ENCODE measurements around the gene SIX5.
"Not testable (repeated sequence)": the region's sequence is repeated elsewhere in the genome, so short reads cannot be mapped to it uniquely, and the experiment has no call there.

The SIX5 gene

DNA sequence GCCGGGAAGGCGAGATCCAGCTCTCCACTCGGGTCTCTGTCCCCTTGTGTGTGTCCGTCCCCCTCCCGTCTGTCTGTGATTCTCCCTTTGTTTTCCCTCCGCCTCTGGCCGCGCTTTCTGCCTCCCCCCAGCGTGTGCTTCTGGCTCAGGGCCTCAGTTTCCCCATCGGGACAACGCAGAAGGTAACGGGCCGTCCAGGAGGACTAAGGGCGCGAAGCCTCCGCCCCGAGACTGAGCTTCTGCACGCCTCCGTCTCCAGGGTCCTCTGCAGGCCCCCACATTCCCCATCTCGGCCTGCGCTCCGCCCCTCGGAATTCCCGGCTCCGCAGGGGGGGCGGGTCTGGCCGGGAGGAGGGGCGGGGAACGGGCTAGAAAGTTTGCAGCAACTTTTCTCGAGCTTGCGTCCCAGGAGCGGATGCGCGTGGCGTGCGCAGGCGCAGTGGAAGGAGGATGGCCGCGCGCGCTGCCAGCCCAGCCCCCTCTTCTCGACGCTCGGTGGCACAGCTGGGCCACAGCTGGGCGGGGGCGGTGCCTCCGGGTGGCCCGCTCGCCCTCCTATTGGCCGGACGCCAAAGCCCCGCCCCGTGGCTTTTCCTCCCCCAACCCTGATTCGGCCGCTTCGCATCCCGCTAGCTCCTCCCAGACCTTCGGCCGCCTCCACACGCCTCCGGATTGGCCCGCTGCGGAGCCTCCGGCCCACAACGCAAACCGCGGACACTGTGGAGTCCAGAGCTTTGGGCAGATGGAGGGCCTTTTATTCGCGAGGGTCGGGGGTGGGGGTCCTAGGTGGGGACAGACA lies at the start of gene SIX5:
TSS of gene SIX5 (minus strand) at position 269 of the 799 bp plus-strand sequence. CDS start 408 bp downstream, outside the sequence.
- DNase-seq (ENCODE audit: low read depth): peak; percentile 97

DNA sequence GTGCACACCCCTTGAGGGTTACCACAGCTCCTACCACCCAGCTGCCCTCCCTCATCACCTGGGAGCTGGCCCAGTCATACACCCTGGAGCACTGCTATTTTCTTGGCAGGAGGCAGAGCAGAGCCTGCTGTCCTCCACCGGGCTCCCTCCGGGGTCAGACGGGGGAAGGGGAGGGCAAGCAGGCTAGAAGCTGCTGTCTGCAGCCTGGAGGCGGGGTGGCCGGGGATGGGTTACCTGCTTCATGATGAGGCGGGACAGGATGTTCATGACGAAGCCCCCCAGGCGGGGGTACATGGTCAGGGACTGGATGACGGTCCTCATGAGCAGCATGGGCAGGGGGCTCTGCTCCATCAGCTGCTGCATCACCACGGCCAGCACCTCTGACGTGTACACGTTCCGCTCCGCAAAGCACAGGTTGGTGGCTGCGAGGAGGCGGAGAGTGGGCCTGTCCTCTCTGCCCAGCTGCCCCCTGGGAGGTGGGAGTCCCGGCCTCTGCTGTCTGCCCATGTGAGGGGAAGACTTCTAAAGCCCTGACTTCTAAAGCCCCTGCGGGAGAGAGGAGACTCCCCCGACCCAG lies 48.8 kb upstream of the SIX5 start:
- DNase-seq (ENCODE audit: low read depth): peak; percentile 17

DNA sequence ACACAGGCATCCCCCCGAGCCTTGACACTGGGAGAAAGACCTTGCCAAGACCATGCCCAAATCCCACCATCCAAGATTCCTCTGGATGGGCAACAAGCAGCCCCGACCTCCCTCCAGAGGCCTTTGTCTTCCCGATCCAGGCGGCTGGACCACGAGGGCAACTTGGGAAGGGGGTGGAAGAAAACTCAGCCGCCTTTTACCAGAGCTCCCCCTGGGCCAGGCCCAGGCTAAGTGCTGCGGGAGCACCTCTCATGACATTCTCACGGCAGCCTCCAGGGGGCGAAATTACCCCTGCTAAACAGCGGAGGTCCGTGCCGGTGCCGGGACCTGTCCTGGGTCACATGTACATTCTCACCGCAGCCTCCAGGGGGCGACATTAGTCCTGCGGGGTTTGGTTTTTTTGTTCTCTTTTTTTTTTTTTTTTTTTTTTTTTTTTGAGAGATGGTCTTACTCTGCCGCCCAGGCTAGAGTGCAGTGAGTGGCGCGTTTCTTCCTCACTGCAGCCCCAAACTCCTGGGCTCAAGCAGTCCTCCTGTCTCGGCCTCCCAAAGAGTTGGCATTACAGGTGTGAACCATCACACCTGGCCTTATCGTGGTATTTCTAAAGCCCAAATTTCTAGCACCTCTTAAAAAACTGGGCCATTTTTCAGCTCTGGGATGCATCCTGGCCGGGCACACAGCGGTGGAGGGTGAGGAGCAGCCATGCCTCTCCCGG lies 48.1 kb upstream of the SIX5 start:
- DNase-seq (ENCODE audit: low read depth): peak; percentile 94

DNA sequence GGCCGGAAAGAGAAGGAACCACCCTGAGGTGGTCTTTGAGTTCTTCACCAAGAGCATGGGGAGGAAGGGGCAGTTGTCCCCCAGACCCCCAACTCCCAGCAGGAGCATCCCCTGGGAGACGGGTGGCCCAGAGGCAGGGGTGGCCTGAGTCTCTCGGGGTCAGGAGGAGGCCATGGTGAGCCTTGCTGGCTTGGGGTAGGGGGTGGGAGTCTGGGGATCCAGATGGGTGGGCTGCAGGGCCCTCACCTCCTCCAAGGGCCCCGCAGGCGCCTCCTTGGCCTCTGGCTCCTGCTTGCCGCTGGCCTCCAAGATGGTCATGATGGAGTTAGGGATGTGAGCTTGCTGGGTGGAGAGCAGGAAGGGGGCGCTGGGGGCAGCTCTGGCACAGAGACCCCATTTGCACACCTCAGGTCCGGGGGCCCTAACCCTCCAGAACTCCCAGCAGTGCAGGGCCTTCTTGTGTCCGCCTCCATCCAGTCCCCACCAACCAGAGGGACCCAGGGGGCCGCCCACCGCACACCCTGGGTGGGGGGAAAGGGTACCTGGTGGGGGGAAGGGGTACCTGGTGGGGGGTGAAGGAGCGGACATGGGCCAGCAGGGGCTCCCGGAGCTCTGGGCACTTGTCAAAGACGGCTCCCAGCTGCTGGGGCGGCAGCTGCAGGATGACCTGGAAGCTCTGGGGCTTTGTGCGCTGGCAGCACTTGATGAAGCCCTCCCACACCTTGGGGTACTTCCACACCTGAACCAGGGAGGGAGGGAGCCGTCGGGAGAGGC lies 47.4 kb upstream of the SIX5 start:
- DNase-seq (ENCODE audit: low read depth): no peak

DNA sequence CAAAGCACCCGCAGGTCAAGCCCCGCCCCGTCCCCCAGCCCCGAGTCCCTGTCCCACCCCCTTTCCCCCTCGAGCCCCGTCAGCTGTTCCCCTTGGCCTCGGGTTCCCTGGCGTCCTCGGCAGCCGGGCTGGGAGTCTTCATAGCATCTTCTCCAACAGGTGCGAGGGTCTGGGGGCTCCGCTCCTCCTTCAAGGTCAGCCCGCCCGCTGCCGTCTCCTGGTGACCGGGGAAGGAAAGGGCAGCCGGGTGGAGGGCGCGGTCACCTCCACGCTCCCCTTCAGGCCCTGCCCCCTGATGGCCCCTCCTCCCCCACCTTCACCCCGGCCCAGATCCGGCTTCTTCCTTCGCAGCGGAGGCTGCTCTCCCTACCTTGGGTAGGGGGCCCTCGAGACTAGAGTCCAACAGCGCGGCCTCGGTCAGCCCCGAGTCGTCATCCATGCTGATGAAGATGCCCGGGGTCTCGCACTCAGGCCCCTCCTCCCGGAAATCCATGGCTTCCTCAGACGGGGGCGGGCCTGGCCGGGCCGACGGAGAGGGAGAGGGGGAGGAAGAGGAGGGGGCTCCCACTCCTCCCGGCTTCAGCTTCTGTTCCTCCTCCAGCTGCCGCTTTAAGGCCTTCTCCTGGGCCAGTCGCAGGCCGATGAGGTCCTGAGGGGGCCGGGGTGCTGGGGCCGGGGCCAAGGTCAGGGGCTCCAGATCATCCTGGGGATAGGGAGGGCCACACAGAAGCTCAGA lies 46.6 kb upstream of the SIX5 start:
- no peak for DNase-seq (ENCODE audit: low read depth)

DNA sequence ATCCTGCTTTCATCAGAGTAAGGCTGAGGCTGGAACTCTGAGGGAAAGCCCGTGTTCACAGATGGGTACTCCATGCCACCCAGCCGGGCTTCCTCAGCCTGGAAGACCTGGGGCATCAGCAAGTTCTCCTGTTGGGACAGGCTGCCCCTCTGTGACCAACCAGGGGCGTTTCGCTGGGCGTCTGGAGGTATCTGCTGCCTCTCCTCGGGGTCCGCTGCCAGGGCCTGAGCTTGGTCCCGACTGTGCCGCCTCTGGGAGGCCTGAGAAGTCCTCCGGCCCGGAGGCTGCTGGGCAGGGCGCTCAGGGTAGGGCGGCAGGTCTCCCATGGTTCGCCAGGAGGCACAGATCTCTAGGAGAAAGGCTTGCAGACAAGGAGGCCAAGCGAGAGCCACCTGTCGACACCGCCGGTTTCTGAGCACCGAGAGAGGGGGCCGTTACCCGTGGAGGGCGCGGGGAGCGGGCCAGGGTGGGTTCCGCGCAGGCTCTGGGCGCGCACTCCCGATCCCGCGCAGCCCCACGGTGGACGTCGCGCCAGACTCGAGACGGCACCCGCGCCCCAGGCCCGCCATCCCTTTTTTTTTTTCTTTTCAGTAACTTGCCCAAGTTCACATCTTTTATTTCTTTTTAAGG lies 45.9 kb upstream of the SIX5 start, which contains the start of gene RSPH6A:
TSS of gene RSPH6A (minus strand) at position 458 of the 630 bp plus-strand sequence. CDS start at position 326, 132 bp downstream.
- DNase-seq (ENCODE audit: low read depth): no peak

DNA sequence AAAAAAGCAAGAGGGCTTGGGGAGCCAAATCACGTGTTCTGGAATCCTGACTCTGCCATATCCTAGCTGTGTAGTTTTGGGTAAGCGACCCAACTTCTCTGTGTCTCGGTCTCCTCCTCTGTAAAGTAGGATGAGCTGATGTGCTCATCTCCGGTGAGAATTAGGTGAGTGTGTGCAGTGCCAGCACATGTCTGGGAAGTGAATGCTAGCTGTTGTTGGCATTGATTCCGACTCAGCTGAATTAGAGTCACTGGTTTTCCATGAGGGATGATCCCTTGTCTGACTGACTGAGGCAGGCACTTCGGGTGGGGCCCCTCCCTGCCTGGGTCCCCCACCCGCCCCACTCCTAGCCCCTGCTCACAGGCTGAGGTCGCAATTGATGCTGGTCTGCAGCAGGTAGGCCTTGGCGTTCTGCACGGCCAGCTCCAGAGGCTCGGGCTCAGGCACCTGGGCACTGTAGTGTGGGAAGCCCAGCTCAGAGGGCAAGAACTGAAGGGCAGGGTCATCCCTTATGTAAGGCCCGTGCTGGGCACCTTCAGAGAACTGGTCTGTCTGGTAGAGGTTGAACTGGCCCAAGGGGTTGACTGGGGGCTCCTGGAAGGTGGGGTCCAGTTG lies 45.2 kb upstream of the SIX5 start:
- no peak for DNase-seq (ENCODE audit: low read depth)

DNA sequence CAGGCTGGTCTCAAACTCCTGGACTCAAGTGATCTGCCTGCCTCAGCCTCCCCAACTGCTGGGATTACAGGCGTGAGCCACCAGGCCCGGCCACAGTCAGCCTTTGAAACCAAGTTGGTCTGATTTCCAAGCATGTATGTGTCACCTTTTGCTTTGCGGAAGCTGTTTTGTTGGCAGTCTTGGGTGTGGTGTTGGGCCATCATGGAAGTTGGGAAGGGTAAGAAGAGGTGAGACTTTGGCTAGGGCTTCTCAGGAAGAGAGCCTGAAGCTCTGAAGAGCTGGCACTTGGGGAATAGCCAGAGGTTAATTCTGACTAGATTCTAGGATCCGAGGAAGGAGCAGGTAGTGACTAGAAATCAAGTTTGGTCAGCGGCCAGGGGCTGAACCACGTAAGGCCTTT lies 43.2 kb upstream of the SIX5 start:
- DNase-seq (ENCODE audit: low read depth): no peak

DNA sequence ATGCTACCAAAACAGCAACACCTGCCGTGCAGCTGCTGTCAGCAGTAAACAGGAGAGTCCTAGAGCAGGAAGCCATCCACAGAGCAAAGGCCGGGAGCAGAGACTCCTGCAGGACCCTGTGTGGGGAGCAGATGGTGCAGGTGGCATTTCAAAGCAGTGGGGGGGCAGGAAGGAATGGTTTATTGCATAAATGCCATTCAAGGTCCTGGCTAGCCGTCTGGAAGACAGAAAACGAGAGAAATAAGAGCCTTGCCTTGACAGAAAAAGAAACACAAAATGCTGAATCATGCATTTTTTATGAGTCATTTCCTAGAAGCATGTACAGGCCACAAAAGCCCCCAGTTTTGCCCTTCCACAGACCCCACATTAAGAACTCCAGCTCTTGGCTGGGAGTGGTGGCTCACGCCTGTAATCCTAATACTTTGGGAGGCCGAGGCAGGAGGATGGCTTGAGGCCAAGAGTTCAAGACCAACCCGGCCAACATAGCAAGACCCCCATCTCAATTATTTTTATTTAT lies 40.6 kb upstream of the SIX5 start:
- DNase-seq (ENCODE audit: low read depth): peak; percentile 69

DNA sequence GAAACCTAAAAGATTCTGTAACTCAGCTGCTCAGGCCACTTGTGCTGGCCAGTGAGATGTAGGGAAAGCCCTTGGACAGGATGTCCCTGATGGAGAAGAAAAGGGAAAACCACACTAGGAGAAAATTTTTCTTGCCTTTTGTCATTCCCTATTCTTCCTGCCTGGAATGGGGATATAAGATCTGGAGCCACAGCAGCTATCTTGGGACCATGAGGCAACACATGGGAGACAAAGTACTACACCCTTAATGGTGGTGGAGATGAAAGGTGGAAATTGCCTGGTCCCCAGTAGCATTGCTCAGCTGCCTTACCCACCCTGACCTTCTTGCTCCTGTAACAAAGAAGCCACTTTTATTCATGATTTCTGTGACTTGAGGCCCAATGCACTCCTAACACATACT lies 36.7 kb upstream of the SIX5 start:
- no peak for DNase-seq (ENCODE audit: low read depth)

DNA sequence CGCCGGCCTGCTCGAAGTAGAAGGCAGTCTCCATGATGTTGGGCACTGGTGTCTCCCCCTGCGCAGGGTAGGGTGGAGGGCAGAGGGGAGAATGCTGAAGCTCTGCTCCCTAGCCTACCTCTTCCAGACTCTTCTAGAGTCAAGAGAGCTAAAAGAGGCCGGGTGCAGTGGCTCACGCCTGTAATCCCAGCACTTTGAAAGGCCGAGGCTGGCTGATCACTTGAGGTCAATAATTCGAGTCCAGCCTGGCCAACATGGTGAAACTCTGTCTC lies 35.8 kb upstream of the SIX5 start:
- no peak for DNase-seq (ENCODE audit: low read depth)

DNA sequence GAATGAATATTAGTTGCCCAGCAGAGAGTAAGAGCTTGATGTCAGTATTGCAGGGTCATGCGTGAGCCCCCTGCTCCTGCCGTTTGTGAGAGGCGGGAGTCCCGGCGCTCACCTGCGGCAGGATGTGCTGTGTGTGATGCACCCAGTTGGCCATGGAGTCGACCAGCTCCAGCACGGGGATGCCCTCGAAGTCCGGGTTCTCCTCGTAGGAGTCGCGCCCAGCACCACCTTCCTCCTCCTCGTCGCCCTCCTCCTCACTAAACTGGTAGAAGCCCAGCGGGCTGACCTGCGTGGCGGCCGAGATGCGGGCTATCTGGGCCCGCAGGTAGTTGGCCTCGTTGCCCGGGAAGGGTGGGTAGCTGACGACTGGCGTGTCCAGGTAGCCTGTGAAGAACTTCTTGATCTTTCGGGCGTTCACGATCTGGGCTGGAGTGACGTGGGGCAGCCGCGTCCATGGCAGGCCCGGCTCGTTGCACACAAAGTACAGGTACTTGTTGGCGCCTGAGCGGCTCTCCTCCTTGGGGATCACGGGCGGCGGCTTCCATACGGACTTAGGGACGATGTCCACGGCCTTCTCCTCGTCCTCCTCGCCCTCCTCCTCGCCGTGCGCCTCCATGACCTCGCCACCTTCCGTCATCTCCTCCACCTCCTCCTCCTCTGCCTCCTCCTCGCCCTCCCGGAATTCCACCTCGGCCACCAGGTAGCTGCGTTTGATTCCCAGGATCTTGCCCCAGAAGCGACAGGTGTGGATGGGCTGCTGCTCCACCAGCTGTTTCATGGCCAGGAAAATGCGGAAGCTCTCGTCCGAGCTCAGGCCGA lies 35.3 kb upstream of the SIX5 start:
- DNase-seq (ENCODE audit: low read depth): no peak

DNA sequence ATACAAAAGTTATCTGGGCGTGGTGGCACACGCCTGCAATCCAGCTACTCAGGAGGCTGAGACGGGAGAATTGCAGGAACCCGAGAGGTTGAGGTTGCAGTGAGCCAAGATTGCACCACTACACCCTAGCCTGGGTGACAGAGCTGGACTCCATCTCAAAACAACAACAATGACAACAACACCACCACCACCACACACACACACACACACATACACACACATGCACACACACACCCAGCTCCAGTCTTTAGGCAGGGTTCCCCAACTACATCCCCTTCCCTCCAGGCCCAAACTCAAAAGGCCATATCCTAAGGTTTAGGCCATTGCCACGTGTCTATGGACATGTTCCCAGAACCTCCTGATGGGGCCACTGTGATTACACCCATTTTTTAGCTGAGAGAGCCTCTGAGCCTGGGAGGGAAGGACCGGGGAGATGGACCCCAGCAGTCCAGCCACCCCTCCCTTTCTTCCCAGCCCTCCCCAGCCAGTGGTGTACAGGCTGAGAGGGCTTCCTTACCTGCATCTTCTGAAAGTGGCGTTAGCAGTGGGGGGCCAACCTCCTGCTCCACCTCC lies 32.6 kb upstream of the SIX5 start:
- no peak for DNase-seq (ENCODE audit: low read depth)

DNA sequence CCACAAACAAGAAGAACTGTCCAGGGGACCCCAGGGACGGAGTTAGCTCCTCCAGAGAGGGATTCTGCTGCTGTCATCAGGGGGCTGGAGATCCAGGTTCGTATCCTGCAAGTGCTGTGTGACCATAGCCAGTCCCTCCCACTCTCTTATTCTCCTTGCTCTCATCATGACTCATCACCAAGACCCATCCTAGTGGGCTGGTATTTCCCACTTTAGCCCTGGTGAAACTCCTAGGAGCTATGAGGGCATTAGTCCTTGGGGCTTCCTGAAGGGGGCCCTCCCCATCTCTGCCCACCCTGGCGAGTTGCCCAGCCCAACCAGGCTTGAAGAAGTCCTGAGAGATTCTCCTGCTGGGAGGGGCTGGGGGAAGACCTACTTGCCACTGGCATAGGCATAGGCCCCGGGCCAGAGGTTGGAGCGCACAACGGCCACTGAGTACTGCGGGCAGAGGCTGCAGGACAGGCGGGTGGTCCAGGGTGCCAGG lies 31.1 kb upstream of the SIX5 start:
- peak; percentile 73 for DNase-seq (ENCODE audit: low read depth)

DNA sequence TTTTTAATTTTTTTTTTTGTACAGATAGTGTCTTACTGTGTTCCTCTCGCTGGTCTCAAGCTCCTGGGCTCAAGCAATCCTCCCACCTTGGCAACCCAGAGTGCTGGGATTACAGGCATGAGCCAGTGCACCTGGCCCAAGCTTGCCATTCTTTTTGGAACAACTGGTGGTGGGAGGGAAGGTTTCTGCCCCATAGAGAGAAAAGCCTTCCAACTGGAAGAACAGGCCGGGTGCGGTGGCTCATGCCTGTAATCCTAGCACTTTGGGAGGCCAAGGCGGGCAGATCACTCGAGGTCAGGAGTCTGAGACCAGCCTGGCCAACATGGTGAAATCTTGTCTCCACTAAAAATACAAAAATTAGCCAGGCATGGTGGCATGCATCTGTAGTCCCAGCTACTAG lies 30.5 kb upstream of the SIX5 start:
- DNase-seq (ENCODE audit: low read depth): not testable (repeated sequence)

DNA sequence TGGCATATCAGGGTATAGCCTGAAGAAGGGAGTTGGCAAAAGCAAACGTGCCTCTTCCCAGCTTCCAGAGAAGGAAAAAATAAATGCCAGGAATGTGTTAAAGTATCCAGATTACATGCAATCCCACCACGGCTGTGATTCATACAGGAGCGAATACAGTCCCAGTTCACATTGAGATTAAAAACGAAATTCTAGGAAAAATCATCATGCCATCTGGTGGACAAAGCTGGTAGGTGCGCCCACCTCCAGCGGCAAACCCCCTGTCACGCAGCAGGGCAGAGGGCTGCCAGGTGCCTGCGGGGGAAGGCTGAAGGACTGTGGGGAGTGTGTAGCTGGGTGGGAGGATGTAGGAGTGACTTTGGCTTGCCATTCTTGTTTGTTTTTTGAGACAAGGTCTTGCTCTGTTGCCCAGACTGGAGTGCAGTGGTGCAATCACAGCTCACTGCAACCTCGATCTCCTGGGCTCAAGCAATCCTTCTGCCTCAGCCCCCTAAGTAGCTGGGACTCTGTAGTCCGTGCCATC lies 30.0 kb upstream of the SIX5 start:
- DNase-seq (ENCODE audit: low read depth): peak; percentile 84

DNA sequence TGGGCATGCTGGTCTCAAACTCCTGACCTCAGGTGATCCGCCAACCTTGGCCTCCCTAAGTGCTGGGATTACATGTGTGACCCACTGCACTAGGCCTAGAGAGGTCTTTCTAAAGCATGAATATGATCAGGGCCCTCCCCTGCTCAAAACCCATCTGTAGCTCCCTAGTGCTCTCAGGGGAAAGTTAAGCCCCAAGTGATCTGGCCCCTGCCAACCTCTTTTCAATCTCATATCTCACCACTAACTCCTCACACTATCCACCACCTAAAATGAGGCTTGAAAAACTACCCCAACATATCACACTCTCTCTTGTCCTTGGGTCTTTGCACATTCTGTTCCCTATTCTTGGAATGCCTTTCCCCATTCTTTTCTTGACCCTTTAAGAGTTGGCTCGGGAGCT lies 25.6 kb upstream of the SIX5 start:
- no peak for DNase-seq (ENCODE audit: low read depth)

DNA sequence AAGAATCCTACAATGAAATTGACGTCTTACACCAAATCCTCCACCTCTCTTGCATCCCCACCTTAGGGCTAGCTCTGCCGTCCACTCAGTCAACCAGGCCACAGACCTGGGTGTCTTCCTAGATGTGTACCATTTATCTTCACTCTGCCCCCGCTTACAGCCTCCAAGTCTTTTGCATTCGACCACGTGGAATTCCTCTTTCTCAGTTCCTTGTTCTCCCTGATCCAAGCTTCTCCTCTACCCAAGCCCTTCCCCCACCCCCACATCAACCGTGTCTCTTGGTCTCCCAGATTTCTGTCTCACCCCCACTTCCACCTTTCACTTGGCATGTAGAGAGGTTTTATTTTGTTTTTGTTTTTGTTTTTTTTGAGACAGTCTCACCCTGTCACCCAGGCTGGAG lies 24.8 kb upstream of the SIX5 start:
- no peak for DNase-seq (ENCODE audit: low read depth)

DNA sequence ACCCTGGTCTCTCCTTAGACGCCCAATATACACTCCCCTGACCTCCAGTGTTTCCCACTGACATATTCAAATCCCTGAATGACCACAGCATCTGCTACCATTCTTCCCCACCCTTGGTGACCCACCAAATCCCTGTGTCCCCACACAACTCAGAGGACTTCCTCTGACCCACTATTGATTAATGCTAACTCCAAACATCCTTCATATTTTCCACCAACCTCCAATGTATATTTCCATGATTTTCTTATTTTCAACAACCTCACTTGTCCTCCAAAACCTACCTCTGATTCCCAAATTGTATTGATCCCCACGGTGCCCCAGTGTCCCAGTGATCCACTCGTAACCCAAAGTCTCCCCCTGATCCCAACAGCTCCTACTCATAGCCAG lies 24.1 kb upstream of the SIX5 start:
- DNase-seq (ENCODE audit: low read depth): no peak

All from ELR (cell line).